ACHN (cell line): ENCODE data around the gene BRAT1.

Experiments
- DNase-seq: peaks from one replicate; pipeline ENCODE4 v3.0.0-alpha.2; 2015
- in situ Hi-C: cut with HindIII; loops from 2 replicates; pipeline ENCODE4 v1.10.0; 2017; ENCODE audit warnings: low sequenced_read_pairs, low pct_ligation_motif_present, low pct_unique_long_range_greater_than_20kb

BRAT1 gene

GRCh38 chr7:2587134-2587533 lies 31.8 kb upstream of the BRAT1 start:
- in situ Hi-C loops = no loop called here
- no peak for DNase-seq

GRCh38 chr7:2586326-2587020 lies 31.1 kb upstream of the BRAT1 start:
- in situ Hi-C loops = no loop called here

GRCh38 chr7:2585446-2585845 lies 30.1 kb upstream of the BRAT1 start:
- DNase-seq = no peak
- in situ Hi-C loops = no loop called here

More at GRCh38 chr7:2586326-2587020, 31.1 kb upstream of the BRAT1 start:
- no peak for DNase-seq

DNA sequence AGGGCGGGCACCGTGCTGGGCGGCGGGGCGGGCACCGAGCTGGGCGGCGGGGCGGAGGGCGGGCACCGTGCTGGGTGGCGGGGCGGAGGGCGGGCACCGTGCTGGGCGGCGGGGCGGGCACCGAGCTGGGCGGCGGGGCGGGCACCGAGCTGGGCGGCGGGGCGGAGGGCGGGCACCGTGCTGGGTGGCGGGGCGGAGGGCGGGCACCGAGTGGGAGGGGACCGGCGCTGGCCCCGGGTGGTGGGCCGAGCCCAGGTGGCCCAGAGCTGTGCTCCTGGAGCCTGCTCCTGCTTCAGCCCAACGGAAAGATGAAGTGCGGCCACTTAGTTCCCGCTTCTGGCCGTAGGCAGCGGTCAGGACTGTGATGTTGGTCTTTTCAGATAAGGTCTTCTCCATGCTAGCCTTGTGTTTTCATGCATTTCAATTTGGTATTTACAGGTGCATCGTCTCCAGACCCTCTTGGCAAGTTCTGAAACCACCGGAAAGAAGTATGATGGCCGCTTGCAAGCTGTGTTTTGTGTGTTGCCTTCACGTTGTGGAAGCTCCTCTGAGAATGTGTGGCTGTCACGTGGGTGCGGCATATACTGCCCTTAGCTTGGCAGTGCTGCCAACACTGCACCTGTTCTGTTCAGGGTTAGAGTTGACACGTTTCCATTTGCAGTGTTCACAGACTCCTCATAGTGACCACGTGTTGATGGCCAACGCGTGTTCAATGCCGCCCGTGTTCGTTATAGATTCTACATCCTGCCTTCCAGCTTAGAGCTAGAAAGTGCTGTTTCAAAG lies 28.7 kb upstream of the BRAT1 start:
- DNase-seq = no peak
- in situ Hi-C loops = no loop called here

- in situ Hi-C loops = no loop called here
- DNase-seq = no peak
Observed at GRCh38 chr7:2582006-2582735, 26.8 kb upstream of the BRAT1 start.

DNA sequence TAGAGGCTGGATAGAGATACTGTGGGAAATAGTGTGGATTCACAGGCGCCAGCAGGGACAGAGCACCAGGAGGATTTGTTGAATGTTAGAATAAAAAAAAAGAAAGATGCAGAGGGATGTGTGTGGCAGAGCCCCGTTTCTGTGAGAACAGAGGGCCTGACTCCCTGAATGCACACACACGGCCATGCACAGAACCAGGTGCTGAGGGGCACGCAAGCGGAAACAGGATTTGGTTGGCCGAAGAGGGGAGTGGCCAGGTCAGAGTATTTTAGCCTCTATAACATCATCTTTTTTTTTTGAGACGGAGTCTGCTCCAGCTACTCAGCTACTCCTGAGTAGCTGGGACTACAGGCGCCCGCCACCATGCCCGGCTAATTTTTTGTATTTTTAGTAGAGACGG lies 25.3 kb upstream of the BRAT1 start:
- no peak for DNase-seq
- in situ Hi-C loops = no loop called here

- in situ Hi-C loops = no loop called here
- DNase-seq = no peak
Observed at GRCh38 chr7:2577914-2578680, 22.8 kb upstream of the BRAT1 start.

DNA sequence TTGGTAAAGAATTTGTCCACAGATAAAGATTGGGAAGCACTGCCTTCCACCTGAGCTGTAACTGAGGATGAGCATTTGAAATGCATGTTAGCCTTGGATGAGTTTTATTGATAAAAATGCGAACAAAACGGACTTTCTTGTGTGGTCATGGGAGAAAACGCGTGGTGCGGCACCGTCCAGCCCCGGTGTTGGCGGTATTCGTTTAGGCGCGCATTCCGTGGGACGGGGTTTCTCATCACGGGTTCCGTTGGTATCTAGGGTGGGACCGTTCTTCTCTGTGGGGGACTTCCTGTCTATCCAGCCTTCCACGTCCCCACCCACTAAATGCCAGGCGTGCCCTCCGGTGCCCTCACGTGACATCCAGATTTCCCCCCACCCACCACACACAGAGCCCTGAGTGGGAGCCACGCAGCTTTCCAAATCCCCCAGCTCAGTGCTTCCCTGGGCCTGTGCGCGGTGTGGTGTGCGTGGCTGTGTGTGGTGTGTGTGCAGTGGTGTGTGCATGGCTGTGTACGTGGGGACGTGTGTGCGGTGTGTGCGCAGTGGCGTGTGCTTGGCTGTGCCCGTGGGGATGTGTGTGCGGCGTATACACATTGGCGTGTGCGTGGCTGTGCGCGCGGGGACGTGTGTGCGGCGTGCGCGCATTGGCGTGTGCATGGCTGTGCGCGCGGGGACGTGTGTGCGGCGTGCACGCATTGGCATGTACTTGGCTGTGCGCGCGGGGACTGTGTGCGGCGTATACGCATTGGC lies 21.6 kb upstream of the BRAT1 start:
- in situ Hi-C loops = no loop called here

DNA sequence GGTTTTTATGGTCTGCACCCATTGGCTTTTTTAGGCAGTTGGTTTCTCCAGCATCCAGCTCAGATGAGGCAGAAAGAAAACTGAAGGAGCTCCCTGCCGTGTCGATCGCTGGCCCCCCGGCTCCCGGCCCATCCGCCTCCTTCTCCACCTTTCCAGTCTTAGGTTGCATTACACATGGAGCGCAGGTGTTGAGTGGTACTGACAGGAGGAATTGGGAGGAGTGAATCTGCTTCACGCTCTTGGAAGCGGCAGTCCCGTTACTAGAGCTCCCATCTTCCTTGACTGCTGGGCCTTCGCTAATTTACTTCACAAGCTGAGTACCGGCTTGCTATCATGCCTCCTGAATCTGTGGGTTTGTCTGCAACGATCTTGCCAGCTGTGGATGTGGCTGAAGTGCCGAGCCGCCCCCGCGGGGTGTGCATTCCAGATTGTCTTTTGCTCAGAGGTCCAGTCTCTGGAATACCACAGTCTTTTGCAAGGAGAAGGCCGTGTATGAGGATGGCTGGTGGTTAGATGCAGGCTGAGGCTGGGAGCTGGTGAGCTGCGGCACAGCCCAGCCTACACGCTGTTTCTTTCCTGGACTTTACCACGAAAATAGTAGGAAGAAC lies 20.5 kb upstream of the BRAT1 start:
- in situ Hi-C loops = no loop called here

More for the DNA sequence above, 21.6 kb upstream of the BRAT1 start:
- DNase-seq = no peak

DNA sequence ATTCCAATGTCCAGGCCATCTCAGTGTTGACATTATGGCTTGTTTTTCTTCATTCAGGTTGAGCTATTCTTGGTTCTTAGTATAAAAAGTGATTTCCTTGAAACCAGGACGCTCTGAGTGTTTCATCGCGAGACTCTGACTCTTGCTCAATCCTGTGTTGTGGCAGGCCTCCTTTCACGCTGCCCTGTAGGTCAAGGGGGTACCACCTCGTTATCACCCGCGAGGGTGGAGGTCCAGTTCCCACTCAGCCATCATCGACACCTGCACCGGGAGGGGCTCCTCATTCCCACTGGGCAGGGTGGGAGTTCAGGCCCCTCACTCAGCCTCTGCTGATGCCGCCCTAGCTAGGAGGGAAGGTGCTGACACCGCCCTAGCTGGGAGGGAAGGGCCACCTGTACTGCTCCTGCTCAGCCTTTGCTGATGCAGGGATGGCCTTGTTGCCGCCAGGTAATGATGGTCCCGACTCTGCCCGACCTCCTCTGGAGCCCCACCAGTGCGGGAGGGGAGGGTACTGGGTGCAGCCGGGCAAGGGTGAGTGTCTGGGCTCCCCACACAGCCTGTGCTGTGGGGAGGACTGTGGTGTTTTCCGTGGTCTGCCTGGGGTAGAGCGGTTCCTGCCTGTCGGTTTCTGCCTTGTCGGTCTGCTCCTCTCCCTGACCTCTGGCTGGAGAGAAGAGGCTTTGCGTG lies 19.9 kb upstream of the BRAT1 start:
- no peak for DNase-seq
- in situ Hi-C loops = no loop called here

More for the DNA sequence above, 20.5 kb upstream of the BRAT1 start:
- DNase-seq = no peak

DNA sequence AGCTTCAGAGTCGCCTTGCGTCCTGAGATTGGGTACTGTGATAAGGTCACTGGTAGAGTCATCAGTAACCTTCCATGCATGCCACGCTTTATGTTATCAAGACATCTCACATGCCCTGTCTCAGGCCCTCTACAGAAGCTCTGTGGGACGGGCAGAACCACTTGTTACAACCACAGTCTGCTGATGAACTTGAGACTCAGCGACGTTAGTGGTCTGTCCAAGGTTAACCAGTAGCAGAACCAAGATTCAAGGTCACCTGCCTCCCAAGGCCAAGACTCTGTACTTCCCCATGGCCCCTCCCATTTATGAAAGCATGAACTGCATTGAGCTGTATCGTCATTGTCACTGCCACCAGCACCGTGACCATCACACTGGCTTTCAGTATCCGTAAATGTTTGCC lies 18.4 kb upstream of the BRAT1 start:
- in situ Hi-C loops = no loop called here
- DNase-seq = no peak

GRCh38 chr7:2572101-2572842 lies 16.9 kb upstream of the BRAT1 start:
- in situ Hi-C loops = no loop called here
- DNase-seq = peak; percentile 69

DNA sequence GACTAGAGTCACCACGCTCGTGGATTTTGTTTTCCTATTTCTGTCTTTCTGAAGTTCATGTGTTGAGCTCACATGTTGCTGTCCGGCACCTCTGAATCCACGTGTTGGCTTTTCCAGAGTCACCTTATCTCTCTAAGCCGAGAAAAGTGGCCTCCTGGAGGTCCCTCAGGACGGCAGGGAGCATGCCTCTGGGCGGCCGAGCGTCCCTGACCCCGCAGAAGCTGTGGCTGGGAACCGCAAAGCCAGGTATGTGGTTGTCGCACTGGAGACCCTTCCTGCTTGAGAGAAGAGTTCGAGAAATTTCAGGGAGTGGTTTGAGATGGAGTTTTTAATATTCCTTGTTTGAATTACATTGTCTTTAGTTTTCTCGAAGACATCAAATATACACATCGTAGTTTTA lies 16.1 kb upstream of the BRAT1 start:
- in situ Hi-C loops = no loop called here

DNA sequence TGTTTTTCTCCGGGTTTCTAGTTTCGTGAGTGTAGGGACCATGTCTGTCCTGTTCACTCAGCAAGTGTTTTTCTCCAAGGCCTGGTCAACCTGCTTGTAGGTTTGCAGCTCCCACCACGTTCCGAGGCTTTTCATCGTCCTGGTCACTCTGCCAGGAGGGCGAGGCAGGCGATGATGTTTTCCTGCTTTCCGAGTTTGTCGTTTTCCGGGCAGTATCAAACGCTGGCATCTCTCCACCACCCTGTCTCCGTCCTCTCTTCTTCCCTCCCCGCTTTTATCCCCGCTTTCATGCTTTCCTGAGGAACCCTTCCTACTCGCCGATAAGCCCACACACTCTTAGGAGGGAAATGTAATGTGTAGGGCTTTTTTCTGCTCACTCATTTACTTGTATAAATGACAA lies 14.7 kb upstream of the BRAT1 start:
- no peak for DNase-seq
- in situ Hi-C loops = no loop called here

More for the DNA sequence above, 16.1 kb upstream of the BRAT1 start:
- DNase-seq = no peak

DNA sequence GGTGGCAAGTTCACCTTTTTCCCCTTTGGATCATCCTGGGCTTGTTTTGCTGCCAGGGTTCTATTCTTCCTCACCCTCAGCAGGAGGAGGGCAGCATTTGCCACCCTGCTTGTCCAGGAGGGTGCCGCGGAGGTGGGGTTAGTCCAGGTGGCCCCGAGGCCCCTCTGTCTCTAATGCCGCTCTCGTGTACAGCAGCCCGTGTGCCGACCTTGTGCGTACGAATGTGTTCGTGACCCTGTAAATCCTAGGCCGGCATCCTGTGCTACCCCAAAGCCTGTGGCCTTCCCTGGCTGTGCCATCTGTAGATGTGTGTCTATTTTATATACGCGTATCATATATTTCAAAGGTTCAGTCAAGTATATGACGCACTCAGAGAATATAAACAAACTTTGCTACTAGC lies 14.1 kb upstream of the BRAT1 start:
- no peak for DNase-seq
- in situ Hi-C loops = no loop called here

DNA sequence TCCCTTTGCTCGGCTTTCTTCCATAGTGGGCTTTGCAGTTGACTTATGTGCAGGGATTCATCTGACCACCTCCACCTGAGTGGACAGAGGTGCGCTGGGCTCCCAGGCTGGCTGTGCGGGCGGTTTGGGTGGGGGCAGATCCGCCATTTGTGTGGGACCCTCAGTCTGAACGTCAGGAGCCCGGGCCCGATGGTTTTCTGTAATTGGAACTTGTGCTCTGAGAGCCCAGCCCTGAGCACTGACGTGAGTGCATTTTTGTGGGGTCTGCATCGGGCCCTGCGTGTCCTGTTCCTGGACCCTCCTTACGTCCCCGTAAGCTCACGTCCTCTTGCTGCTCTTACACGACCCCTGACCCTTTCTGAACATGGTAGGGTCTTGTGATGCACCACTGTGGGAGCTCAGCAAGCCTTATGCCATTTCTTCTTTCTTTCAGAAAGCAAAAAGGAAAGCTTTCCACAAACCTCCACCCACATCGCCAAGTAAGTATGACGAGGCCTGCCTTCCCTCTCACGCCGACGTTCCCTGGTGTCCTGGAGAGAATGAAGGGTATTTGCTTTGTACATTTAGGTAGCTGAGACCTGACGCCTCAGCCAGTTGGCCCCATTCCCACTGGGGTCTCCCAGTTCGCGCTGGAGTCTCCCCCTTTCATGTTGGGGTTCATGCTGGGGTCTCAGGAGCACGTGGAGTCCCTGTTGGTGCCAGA lies 13.3 kb upstream of the BRAT1 start:
- in situ Hi-C loops = no loop called here
- DNase-seq = no peak
